SU-DHL-6 (cell line): ENCODE measurements around the gene MICALL1.

ENCODE experiments used
- EZH2phosphoT487 ChIP-seq: fragments of 200-600 bp; sonication (generic), shearing (Covaris generic); conservative IDR thresholded peaks from 2 replicates; pipeline ENCODE4 v1.6.1; 2018; ENCODE audit warnings: mild to moderate bottlenecking, antibody characterized with exemption, low read length, moderate library complexity, mixed read lengths
- TF ChIP-seq, protein P1 (sequence below): fragments of 200-600 bp; sonication (generic); IDR thresholded peaks from one replicate; pipeline ENCODE4 v1.5.1; 2017; ENCODE audit warnings: antibody characterized with exemption, mild to moderate bottlenecking, low read length, moderate library complexity; ENCODE audit not compliant: insufficient read depth, poor library complexity, severe bottlenecking

DNA sequence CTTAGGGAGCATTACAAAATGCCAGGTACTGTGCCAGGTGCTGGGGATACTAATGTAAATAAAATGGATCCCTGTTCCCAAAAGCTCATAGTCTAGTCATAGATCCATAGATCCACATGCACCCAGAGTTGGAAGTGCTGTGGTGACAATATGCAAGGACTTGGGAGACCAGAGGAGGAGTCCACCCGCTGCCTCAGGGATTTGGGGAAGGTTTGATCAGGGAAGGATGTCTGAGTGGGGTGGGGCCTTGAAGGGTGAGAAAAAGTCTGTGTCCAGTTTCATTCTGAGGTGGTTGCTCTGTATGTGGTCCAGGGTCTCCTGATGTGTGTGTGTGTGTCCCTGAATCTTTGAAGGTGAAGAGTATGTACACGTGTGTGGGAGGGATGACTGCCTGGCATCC is 69.1 kb downstream of the MICALL1 start:
- TF ChIP-seq, protein P1, sequence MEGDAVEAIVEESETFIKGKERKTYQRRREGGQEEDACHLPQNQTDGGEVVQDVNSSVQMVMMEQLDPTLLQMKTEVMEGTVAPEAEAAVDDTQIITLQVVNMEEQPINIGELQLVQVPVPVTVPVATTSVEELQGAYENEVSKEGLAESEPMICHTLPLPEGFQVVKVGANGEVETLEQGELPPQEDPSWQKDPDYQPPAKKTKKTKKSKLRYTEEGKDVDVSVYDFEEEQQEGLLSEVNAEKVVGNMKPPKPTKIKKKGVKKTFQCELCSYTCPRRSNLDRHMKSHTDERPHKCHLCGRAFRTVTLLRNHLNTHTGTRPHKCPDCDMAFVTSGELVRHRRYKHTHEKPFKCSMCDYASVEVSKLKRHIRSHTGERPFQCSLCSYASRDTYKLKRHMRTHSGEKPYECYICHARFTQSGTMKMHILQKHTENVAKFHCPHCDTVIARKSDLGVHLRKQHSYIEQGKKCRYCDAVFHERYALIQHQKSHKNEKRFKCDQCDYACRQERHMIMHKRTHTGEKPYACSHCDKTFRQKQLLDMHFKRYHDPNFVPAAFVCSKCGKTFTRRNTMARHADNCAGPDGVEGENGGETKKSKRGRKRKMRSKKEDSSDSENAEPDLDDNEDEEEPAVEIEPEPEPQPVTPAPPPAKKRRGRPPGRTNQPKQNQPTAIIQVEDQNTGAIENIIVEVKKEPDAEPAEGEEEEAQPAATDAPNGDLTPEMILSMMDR, result no peak
- no peak for TF ChIP-seq EZH2phosphoT487
